T47D (cell line): Measurements from ENCODE around the gene TLR6.
"Not testable (repeated sequence)": the region's sequence is repeated elsewhere in the genome, so short reads cannot be mapped to it uniquely, and the experiment has no call there.

Source experiments
- DNase-seq, 2 experiments: peaks; one replicate each; pipeline versions ENCODE4 v3.0.0 to v3.0.0-alpha.2; 2011 to 2012; ENCODE audit warnings: low read depth in 1 of 2, low spot score in 1 of 2
- JUND ChIP-seq: IDR thresholded peaks from 2 replicates; pipeline ENCODE4 v1.6.1; 2012; ENCODE audit warnings: low read depth
- in situ Hi-C: cut with HindIII; loops from 2 replicates; pipeline ENCODE4 v1.10.0; 2016; ENCODE audit warnings: low sequenced_read_pairs, low pct_unique_long_range_greater_than_20kb

Gene TLR6

GRCh38 chr4:38831653-38832052, 25.0 kb downstream of the TLR6 start:
- in situ Hi-C loops, result no loop called here
- TF ChIP-seq JUND, result no peak
- no peak for DNase-seq

DNA sequence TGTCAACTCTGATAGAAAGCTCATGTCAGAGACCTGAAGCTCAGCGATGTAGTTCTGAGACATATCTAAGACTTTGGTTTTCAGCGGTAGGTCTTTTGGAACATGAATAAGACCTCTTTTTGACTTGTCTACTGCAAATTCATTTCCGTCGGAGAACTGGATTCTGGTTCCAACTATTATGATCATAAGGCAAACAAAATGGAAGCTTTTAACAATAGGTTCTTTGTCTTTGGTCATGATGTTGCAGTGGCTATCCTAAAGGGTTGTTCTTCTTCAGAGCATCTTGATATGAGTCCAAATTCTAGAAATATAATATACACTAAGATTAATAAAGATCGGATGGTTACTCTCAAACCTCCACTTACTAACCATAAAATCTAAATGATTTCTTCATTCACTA, 27.4 kb downstream of the TLR6 start:
- in situ Hi-C loops, result no loop called here
- no peak for DNase-seq
- TF ChIP-seq JUND, result no peak

GRCh38 chr4:38823766-38824165, 32.9 kb downstream of the TLR6 start:
- DNase-seq, result no peak
- TF ChIP-seq JUND, result no peak
- in situ Hi-C loops, result no loop called here

DNA sequence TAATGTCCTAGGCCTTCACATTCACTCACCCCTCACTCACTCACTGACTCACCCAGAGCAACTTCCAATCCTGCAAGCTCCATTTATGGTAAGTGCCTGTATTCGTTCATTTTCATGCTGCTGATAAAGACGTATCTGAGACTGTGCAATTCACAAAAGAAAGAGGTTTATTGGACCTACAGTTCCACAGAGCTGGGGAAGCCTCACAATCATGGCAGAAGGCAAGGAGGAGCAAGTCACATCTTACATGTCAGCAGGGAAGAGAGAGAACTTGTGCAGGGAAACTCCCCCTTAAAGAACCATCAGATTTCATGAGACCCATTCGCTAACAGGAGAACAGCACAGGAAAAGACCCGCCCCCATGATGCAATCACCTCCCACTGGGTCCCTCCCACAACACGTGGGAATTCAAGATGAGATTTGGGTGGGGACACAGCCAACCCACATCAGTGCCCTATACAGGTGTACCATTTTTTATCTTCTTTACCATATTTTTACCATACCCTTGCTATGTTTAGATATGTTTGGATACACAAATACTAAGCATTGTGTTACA, 33.8 kb downstream of the TLR6 start:
- TF ChIP-seq JUND, result no peak
- in situ Hi-C loops, result no loop called here
- no peak for DNase-seq

DNA sequence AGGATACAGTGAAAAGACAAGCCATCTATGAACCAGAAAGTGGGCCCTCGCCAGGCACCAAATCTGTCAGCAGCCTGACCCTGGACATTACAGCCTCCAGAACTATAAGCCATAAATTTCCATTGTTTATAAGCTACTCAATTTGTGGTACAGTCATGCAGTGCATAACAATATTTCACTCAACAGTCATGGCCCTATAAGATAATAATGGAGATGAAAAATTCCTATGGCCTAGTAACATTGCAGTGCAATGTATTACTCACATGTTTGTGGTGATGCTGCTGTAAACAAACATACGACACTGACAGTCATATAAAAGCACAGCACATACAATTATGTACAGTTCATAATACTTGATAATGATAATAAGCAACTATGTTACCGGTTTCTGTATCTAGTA, 34.9 kb downstream of the TLR6 start:
- DNase-seq, result no peak
- in situ Hi-C loops, result no loop called here

DNA sequence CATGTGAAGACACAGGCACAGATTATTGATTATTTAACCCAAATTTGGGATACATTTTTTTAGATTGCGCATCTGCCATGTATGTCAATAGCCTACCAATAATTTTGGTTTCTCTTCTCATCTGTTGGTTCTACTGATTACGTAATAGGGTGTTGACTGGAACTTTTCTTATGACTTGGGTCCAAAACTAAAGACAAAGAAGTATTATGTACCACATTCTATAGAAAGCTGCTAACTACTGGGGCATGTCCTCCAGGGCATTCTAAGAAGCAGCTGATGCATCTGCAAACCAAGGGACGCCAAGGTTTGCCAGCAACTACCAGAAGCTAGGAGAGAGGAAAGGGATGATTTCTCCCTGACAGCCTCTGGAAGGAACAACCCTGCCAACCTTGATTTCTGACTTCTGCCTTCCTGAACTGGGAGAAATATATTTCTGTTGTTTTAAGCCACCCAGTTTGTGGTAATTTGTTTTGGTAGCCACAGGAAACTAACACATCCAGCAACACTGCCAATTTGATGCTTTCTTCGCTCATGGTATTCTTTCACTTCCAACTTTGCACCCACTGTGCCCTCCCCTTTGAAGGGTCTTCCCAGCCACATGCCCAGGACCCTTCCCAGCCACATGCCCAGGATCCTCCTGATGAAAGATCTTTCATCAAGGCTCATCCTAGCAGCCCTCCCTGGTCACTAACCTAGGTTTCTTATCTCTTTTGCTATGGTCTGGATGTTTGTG, 36.1 kb downstream of the TLR6 start:
- in situ Hi-C loops, result no loop called here
- no peak for TF ChIP-seq JUND
- DNase-seq, result no peak

More for the DNA sequence above, 34.9 kb downstream of the TLR6 start:
- TF ChIP-seq JUND, result no peak

- in situ Hi-C loops, result no loop called here
- no peak for DNase-seq
- no peak for TF ChIP-seq JUND
These were observed 37.0 kb downstream of the TLR6 start for GRCh38 chr4:38819569-38819968.

GRCh38 chr4:38818441-38818976, 38.1 kb downstream of the TLR6 start:
- in situ Hi-C loops, result no loop called here
- DNase-seq, result peak in 1 of 2 experiments; percentile 66
- TF ChIP-seq JUND, result no peak

- in situ Hi-C loops, result no loop called here
- TF ChIP-seq JUND, result no peak
- no peak for DNase-seq
These were observed 40.5 kb downstream of the TLR6 start for GRCh38 chr4:38815885-38816782.

DNA sequence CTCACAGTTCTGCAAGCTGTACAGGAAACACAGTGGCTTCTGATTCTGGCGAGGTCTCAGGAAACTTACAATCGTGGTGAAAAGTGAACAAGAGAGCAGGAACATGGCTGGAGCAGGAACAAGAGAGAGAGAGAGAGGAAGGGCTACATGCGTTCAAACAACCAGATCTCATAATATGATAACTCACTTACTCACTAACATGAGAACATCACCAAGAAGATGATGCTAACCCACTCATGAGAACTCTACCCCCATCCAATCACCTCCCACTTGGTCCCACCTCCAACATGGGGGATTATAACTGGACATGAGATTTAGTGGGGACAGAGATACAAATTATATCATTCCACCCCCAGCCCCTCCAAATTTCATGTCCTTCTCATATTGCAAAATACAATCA, 42.2 kb downstream of the TLR6 start:
- in situ Hi-C loops, result no loop called here
- no peak for TF ChIP-seq JUND
- DNase-seq, result no peak

DNA sequence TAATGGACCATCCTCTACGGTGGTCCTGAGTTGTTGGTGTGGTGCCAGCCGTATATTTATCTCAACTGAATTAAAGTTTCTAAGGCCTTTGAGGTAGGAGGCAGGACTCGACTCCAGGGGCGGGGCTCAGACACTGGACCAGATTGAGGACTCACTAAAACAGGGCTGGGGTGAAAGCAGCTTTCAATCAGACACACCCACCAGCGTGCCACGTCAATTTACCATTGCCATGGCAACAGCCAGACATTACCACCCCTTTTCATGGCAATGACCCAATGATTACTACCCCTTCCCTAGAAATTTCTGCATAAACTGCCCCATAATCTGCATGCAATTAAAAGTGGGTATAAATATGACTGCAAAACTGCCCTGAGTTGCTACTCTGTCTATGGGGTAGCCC, 45.3 kb downstream of the TLR6 start:
- DNase-seq, result no peak
- in situ Hi-C loops, result no loop called here
- TF ChIP-seq JUND, result no peak

GRCh38 chr4:38807462-38807861, 49.2 kb downstream of the TLR6 start:
- in situ Hi-C loops, DNase-seq: not testable (repeated sequence)

DNA sequence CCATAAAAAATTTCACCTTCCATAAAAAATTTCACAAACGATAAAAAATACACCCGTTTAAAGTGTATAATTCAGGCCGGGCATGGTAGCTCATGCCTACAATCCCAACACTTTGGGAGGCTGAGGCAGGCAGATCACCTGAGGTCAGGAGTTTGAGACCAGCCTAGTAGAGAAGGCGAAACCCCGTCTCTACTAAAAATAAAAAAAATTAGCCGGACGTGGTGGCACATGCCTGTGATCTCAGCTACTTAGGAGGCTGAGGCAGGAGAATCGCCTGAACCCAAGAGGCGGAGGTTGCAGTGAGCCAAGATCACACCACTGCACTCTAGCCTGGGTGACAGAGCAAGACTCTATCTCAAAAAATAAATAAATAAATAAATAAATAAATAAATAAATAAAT, 50.4 kb downstream of the TLR6 start:
- DNase-seq, in situ Hi-C loops: not testable (repeated sequence)
